AG09309 (cell line): ENCODE measurements around the gene LSM14B.

Experiments
- DNase-seq: peaks from one replicate; pipeline ENCODE4 v3.0.0-alpha.2; 2010; ENCODE audit warnings: low read depth
- H3K4me3 ChIP-seq: 2 replicates; pipeline ENCODE4 v1.5.1; 2011; ENCODE audit warnings: mild to moderate bottlenecking, low read depth, low read length, moderate library complexity; ENCODE audit not compliant: control insufficient read depth
- CTCF ChIP-seq: IDR thresholded peaks from 2 replicates; pipeline ENCODE4 v1.5.1; 2011; ENCODE audit warnings: mild to moderate bottlenecking, low read depth, low read length, inconsistent platforms; ENCODE audit not compliant: insufficient read depth, control insufficient read depth; ENCODE audit errors: missing control alignments

The LSM14B gene

DNA sequence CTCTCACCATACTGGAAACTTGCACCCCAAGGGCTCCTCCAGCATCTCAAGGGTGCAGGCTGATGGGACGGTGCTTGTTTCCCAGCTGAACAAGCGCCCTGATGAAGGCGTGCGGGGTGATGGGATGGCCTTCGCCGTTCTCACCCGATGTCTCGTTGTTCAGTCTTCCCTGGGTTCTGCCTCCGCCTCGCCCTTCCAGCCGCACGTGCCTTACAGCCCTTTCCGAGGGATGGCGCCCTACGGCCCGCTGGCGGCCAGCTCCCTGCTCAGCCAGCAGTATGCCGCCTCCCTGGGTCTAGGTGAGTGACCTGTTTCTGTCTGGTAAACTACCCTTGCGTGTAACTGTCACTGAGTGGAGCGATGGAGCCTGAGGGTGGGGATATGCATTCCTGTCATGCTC lies 3.9 kb downstream of the LSM14B start:
- DNase-seq: no peak
- TF ChIP-seq CTCF: no peak
- H3K4me3 ChIP-seq: no peak overlapping the region

GRCh38 chr20:62127799-62128198 lies 5.5 kb downstream of the LSM14B start:
- no peak for TF ChIP-seq CTCF
- no peak for DNase-seq
- no peak overlapping the region for H3K4me3 ChIP-seq

GRCh38 chr20:62128502-62128901 lies 6.2 kb downstream of the LSM14B start:
- no peak overlapping the region for H3K4me3 ChIP-seq
- no peak for DNase-seq
- TF ChIP-seq CTCF: no peak

GRCh38 chr20:62129731-62130531 lies 7.7 kb downstream of the LSM14B start:
- no peak overlapping the region for H3K4me3 ChIP-seq
- TF ChIP-seq CTCF: no peak
- no peak for DNase-seq

GRCh38 chr20:62131560-62132320 lies 9.5 kb downstream of the LSM14B start:
- TF ChIP-seq CTCF: no peak
- DNase-seq: no peak

GRCh38 chr20:62132421-62132820 lies 10.1 kb downstream of the LSM14B start:
- H3K4me3 ChIP-seq: no peak overlapping the region
- no peak for DNase-seq
- TF ChIP-seq CTCF: no peak

More at GRCh38 chr20:62131560-62132320, 9.5 kb downstream of the LSM14B start:
- H3K4me3 ChIP-seq: no peak overlapping the region
